EL (cell line): Measurements from ENCODE around the gene MINK1.
"Not testable (repeated sequence)": the region's sequence is repeated elsewhere in the genome, so short reads cannot be mapped to it uniquely, and the experiment has no call there.

Source experiments
- DNase-seq: peaks from one replicate; pipeline ENCODE4 v3.0.0-alpha.2; 2016

The MINK1 gene

GRCh38 chr17:4900231-4901107 is 67.3 kb downstream of the MINK1 start:
- DNase-seq = no peak

- no peak for DNase-seq
Observed at GRCh38 chr17:4901108-4901647, 68.0 kb downstream of the MINK1 start.

GRCh38 chr17:4901648-4902344 is 68.7 kb downstream of the MINK1 start:
- no peak for DNase-seq

- DNase-seq = no peak
Observed at GRCh38 chr17:4902540-4902939, 69.4 kb downstream of the MINK1 start.

GRCh38 chr17:4903051-4903818 is 70.1 kb downstream of the MINK1 start, which contains the start of gene CHRNE:
TSS of gene CHRNE (minus strand) at chr17:4903098. CDS start at chr17:4903063, 35 bp downstream.
- DNase-seq = peak; percentile 72

GRCh38 chr17:4906642-4907041 is 73.5 kb downstream of the MINK1 start:
- DNase-seq = not testable (repeated sequence)

- peak; percentile 52 for DNase-seq
Observed at GRCh38 chr17:4908301-4908700, 75.2 kb downstream of the MINK1 start.

GRCh38 chr17:4908711-4909496 is 75.8 kb downstream of the MINK1 start:
- peak; percentile 95 for DNase-seq

GRCh38 chr17:4913994-4914393 is 80.9 kb downstream of the MINK1 start:
- DNase-seq = peak; percentile 29

- not testable (repeated sequence) for DNase-seq
Observed at GRCh38 chr17:4914551-4914950, 81.4 kb downstream of the MINK1 start.

GRCh38 chr17:4919511-4920047 is 86.4 kb downstream of the MINK1 start:
- no peak for DNase-seq

- peak; percentile 28 for DNase-seq
Observed at GRCh38 chr17:4920351-4921048, 87.4 kb downstream of the MINK1 start.

GRCh38 chr17:4921320-4921719 is 88.2 kb downstream of the MINK1 start:
- DNase-seq = no peak

GRCh38 chr17:4926577-4927335 is 93.6 kb downstream of the MINK1 start:
- not testable (repeated sequence) for DNase-seq

GRCh38 chr17:4928881-4929280 is 95.7 kb downstream of the MINK1 start:
- no peak for DNase-seq

GRCh38 chr17:4931963-4932362 is 98.8 kb downstream of the MINK1 start, which contains the start of gene GP1BA:
TSS of gene GP1BA (plus strand) at chr17:4932277. CDS start at chr17:4932605, 328 bp downstream.
- no peak for DNase-seq

- DNase-seq = no peak
Observed at GRCh38 chr17:4932756-4933155, 99.6 kb downstream of the MINK1 start.

GRCh38 chr17:4933646-4934045 is 100.5 kb downstream of the MINK1 start:
- DNase-seq = no peak

- DNase-seq = peak; percentile 58
Observed at GRCh38 chr17:4934173-4934979, 101.2 kb downstream of the MINK1 start.
